Measurements from ENCODE around the gene HLA-F.

- TF ChIP-seq CTCF (IDR thresholded peaks at IDR 0.05): no peak
- TF ChIP-seq EP300 (IDR thresholded peaks at IDR 0.05; ENCODE audit: low read depth): no peak
- no peak for TF ChIP-seq POLR2AphosphoS5 (IDR thresholded peaks at IDR 0.05)
- TF ChIP-seq POLR2A (IDR thresholded peaks at IDR 0.05): no peak
Measured at GRCh38 chr6:29762781-29763214, 39.6 kb downstream of the HLA-F start.
